Vagina (tissue), 2 donors: Measurements from ENCODE around the gene ACYP2.

Experiments used
- CTCF ChIP-seq, 3 experiments: fragments of 450-650 bp in 2 of 3; fragments of 200-600 bp in 1 of 3; sonication (generic) in 1 of 3; IDR thresholded peaks; one replicate each; pipeline ENCODE4 v1.5.1; 2017 to 2019; ENCODE audit warnings: antibody characterized with exemption in 3 of 3, mild to moderate bottlenecking in 2 of 3, moderate library complexity in 2 of 3
- POLR2A ChIP-seq, 2 donors: fragments of 450-650 bp; IDR thresholded peaks; one replicate each; pipeline ENCODE4 v1.6.1; 2017; ENCODE audit warnings: antibody characterized with exemption in 2 of 2, mild to moderate bottlenecking in 2 of 2, moderate library complexity in 2 of 2
- POLR2AphosphoS5 ChIP-seq, 2 donors: sonication (generic); formaldehyde crosslinking; IDR thresholded peaks; one replicate each; pipeline ENCODE4 v1.9.0; 2017; ENCODE audit warnings: antibody characterized with exemption in 2 of 2, mild to moderate bottlenecking in 2 of 2, low read depth in 1 of 2; ENCODE audit not compliant: insufficient read depth in 1 of 2

GRCh38 chr2:54237428-54237827, 122.0 kb downstream of the ACYP2 start:
- TF ChIP-seq CTCF (IDR thresholded peaks at IDR 0.05): no peak
- no peak for TF ChIP-seq POLR2AphosphoS5 (IDR thresholded peaks at IDR 0.05; ENCODE audit: insufficient read depth in 1 of 2, low read depth in 1 of 2)
- TF ChIP-seq POLR2A (IDR thresholded peaks at IDR 0.05): no peak
